HL-60 (cell line): ENCODE data around the gene GALNT13.

Experiments
- DNase-seq, 2 experiments: peaks; one replicate each; pipeline ENCODE4 v3.0.0-alpha.2; 2010 to 2020; ENCODE audit warnings: low read depth in 1 of 2, low spot score in 1 of 2
- H3K27ac ChIP-seq: fragments of 250-450 bp; sonication (Bioruptor Pico); replicated peaks from 2 replicates; pipeline ENCODE4 v1.5.1; 2020; ENCODE audit warnings: mild to moderate bottlenecking, moderate library complexity
- H3K27me3 ChIP-seq: fragments of 250-450 bp; sonication (Bioruptor Pico); 2 replicates; pipeline ENCODE4 v1.5.1; 2021; ENCODE audit warnings: mild to moderate bottlenecking, moderate library complexity; ENCODE audit not compliant: insufficient read depth, poor library complexity, severe bottlenecking
- H3K4me3 ChIP-seq: replicated peaks from 2 replicates; pipeline ENCODE4 v1.5.1; 2011; ENCODE audit warnings: mild to moderate bottlenecking, control low read depth, low read length; ENCODE audit not compliant: insufficient read depth
- GABPA ChIP-seq: IDR thresholded peaks from 2 replicates; pipeline ENCODE4 v1.6.1; 2012; ENCODE audit warnings: low read depth
- POLR2AphosphoS5 ChIP-seq: IDR thresholded peaks from 2 replicates; pipeline ENCODE4 v1.6.1; 2012; ENCODE audit warnings: low read depth
- REST ChIP-seq: IDR thresholded peaks from 2 replicates; pipeline ENCODE4 v1.6.1; 2012; ENCODE audit warnings: low read depth; ENCODE audit not compliant: insufficient replicate concordance
- SPI1 ChIP-seq: IDR thresholded peaks from 2 replicates; pipeline ENCODE4 v1.6.1; 2012; ENCODE audit warnings: low read depth, mild to moderate bottlenecking, borderline replicate concordance
- TF ChIP-seq, protein P1 (sequence below): IDR thresholded peaks from one replicate; pipeline ENCODE4 v1.5.1; 2011; ENCODE audit warnings: low read length, control low read depth, inconsistent platforms; ENCODE audit not compliant: insufficient read depth

Gene GALNT13

GRCh38 chr2:154263206-154263605 lies 391.5 kb downstream of the GALNT13 start:
- no peak overlapping the region for H3K27ac ChIP-seq
- H3K4me3 ChIP-seq, result no peak overlapping the region
- H3K27me3 ChIP-seq, result no peaks in the 10 kb centered on the region
- DNase-seq, result no peak
- TF ChIP-seq SPI1 (no peak), GABPA (no peak), POLR2AphosphoS5 (no peak), REST (no peak)
- TF ChIP-seq, protein P1, sequence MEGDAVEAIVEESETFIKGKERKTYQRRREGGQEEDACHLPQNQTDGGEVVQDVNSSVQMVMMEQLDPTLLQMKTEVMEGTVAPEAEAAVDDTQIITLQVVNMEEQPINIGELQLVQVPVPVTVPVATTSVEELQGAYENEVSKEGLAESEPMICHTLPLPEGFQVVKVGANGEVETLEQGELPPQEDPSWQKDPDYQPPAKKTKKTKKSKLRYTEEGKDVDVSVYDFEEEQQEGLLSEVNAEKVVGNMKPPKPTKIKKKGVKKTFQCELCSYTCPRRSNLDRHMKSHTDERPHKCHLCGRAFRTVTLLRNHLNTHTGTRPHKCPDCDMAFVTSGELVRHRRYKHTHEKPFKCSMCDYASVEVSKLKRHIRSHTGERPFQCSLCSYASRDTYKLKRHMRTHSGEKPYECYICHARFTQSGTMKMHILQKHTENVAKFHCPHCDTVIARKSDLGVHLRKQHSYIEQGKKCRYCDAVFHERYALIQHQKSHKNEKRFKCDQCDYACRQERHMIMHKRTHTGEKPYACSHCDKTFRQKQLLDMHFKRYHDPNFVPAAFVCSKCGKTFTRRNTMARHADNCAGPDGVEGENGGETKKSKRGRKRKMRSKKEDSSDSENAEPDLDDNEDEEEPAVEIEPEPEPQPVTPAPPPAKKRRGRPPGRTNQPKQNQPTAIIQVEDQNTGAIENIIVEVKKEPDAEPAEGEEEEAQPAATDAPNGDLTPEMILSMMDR, result no peak

DNA sequence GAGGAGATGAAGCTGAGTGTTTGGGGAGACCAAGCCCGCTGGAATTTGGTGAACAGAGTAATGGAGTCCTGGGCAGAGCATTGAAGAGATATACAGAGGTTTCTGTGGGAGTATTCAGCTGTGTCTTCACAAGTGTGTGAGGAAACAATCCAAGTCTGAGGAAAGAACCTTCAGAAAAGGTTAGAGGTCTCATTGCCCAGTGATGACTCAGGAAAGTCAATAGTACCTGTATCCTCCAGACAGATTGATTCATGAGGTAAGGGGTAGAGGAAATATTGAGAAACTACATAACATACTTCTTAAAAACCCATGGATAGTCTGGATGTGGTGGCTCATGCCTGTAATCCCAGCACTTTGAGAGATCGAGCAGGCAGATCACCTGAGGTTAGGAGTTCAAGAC lies 392.3 kb downstream of the GALNT13 start:
- DNase-seq, result no peak
- Histone ChIP-seq H3K27me3 (no peaks in the 10 kb centered on the region), H3K27ac (no peak overlapping the region), H3K4me3 (no peak overlapping the region)
- TF ChIP-seq, protein P1, result no peak
- TF ChIP-seq GABPA (no peak), REST (no peak), POLR2AphosphoS5 (no peak), SPI1 (no peak)

- DNase-seq, result no peak
- TF ChIP-seq SPI1 (no peak), POLR2AphosphoS5 (no peak), GABPA (no peak), REST (no peak)
- TF ChIP-seq, protein P1, result no peak
- Histone ChIP-seq H3K4me3 (no peak overlapping the region), H3K27ac (no peak overlapping the region), H3K27me3 (no peaks in the 10 kb centered on the region)
Observed at GRCh38 chr2:154267983-154268382, 396.3 kb downstream of the GALNT13 start.
